ENCODE data around the gene JAKMIP2. TPM values are rescaled to one million over a fixed set of nuclear protein-coding genes. Genes with fewer than 3 reads are reported as not detected.
"Not testable (repeated sequence)": the region's sequence is repeated elsewhere in the genome, so short reads cannot be mapped to it uniquely, and the experiment has no call there.

JAKMIP2 gene
- total RNA-seq, 1 donor from 2014 or later, result not detected

- no peak for FAIRE-seq
- TF ChIP-seq, protein P1, sequence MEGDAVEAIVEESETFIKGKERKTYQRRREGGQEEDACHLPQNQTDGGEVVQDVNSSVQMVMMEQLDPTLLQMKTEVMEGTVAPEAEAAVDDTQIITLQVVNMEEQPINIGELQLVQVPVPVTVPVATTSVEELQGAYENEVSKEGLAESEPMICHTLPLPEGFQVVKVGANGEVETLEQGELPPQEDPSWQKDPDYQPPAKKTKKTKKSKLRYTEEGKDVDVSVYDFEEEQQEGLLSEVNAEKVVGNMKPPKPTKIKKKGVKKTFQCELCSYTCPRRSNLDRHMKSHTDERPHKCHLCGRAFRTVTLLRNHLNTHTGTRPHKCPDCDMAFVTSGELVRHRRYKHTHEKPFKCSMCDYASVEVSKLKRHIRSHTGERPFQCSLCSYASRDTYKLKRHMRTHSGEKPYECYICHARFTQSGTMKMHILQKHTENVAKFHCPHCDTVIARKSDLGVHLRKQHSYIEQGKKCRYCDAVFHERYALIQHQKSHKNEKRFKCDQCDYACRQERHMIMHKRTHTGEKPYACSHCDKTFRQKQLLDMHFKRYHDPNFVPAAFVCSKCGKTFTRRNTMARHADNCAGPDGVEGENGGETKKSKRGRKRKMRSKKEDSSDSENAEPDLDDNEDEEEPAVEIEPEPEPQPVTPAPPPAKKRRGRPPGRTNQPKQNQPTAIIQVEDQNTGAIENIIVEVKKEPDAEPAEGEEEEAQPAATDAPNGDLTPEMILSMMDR (IDR thresholded peaks at IDR 0.05; ENCODE audit: insufficient read depth, low read length, severe bottlenecking), result no peak
Observed at GRCh38 chr5:147586832-147587231, 195.7 kb downstream of the JAKMIP2 start.

DNA sequence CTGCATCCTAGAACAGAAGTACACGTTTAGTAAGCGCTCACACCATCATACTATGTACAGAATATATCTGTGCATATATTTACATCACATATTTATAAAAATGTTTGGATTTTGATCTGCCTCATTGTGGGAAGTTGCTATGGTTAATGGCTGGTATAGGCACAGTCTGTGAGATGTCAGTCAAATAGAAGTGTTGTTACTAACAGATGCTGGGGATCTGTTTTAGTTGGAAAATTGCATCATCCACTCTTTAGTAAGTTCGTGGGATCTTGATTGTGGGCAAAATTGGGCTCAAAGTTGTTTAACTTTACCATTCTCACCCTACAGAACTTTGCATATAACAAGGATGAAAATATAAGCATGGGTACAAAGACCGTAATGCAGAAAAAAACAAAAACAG, 196.3 kb downstream of the JAKMIP2 start:
- no peak for DNase-seq (ENCODE audit: low read depth)
- TF ChIP-seq, protein P1 (IDR thresholded peaks at IDR 0.05; ENCODE audit: insufficient read depth, low read length, severe bottlenecking), result no peak
- peaks cover 2% of the 10 kb centered on the region for H3K27me3 ChIP-seq (ENCODE audit: control insufficient read depth, insufficient read depth, low read length)
- FAIRE-seq, result no peak
- no peak overlapping the region for H3K4me3 ChIP-seq (ENCODE audit: low read depth, low read length)
- no peaks in the 10 kb centered on the region for H3K36me3 ChIP-seq (ENCODE audit: control insufficient read depth, insufficient read depth, low read length)

More at GRCh38 chr5:147586832-147587231, 195.7 kb downstream of the JAKMIP2 start:
- DNase-seq (ENCODE audit: low read depth), result no peak
- Histone ChIP-seq H3K36me3 (ENCODE audit: control insufficient read depth, insufficient read depth, low read length) (no peaks in the 10 kb centered on the region), H3K27me3 (ENCODE audit: control insufficient read depth, insufficient read depth, low read length) (peaks cover 2% of the 10 kb centered on the region), H3K4me3 (ENCODE audit: low read depth, low read length) (no peak overlapping the region)

DNA sequence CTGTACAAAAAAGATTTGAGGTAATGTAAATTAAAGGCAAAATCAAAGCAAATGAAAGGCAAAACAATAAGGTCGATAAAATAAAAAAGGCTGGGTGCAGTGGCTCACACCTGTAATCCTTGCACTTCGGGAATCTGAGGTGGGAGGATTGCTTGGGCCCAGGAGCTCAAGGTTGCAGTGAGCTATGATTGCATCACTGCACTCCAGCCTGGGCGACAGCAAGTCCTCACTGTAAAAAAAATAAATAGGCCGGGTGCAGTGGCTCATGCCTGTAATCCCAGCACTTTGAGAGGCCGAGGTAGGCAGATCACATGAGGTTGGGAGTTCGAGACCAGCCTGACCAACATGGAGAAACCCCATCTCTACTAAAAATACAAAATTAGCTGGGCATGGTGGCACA, 200.3 kb downstream of the JAKMIP2 start:
- FAIRE-seq; H3K27me3 ChIP-seq (ENCODE audit: control insufficient read depth, insufficient read depth, low read length); DNase-seq (ENCODE audit: low read depth); H3K4me3 ChIP-seq (ENCODE audit: low read depth, low read length); H3K36me3 ChIP-seq (ENCODE audit: control insufficient read depth, insufficient read depth, low read length): not testable (repeated sequence)

DNA sequence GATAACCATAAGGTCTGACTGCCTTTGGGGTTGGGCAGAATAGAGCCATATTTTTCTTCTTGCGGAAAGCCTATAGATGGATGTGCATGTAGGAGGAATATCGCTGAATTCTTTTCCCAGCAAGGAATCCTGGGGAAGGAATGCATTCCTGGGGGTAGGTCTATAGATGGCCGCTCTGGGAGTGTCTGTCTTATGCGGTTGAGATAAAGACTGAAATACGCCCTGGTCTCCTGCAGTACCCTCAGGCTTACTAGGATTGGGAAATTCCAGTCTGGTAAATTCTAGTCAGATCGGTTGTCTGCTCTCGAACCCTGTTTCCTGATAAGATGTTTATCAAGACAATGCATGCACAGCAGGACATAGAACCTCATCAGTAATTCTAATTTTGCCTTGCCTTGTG, 202.1 kb downstream of the JAKMIP2 start:
- H3K4me3 ChIP-seq (ENCODE audit: low read depth, low read length); H3K27me3 ChIP-seq (ENCODE audit: control insufficient read depth, insufficient read depth, low read length); DNase-seq (ENCODE audit: low read depth); FAIRE-seq; H3K36me3 ChIP-seq (ENCODE audit: control insufficient read depth, insufficient read depth, low read length): not testable (repeated sequence)

- no peaks in the 10 kb centered on the region for H3K27me3 ChIP-seq (ENCODE audit: control insufficient read depth, insufficient read depth, low read length)
- FAIRE-seq, result no peak
Observed at GRCh38 chr5:147578228-147579024, 204.1 kb downstream of the JAKMIP2 start.

DNA sequence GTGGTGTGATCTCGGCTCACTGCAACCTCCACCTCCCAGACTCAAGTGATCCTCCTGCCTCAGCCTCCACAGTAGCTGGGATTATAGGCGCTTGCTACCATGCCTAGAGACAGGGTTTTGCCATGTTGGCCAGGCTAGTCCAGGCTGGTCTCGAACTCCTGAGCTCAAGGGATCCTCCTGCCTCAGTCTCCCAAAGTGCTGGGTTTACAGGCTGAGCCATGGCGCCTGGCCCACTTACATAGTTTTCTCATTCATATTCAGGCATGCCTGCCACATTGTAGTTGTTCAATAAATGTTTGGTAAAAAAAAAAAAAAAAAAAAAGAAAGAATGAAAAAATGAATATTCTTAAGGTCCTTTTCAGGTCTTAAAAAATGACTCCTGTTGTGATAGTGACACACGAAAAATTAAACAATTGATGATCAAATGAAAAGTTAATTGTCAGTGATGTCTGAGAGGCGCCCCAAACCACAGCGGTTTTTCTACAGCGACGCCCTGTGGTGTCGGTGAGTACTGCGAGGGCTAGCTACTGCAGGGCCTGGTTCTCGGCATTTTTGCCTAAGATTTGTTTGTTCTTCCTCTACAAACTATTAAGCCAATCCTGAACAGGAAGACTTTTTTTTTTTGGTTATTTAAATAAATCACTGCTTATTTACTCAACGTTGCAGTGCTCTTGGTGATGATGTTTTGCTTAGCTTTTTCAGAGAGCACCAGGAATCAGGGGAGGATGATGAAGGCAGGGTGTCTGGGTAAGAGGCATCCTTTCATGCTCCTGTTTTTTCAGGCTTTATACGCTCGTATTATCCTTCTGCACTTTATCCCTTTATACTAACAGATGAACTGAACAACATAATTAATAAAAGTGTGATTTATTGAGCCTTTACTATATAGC, 205.6 kb downstream of the JAKMIP2 start:
- H3K36me3 ChIP-seq (ENCODE audit: control insufficient read depth, insufficient read depth, low read length), result no peaks in the 10 kb centered on the region
- DNase-seq (ENCODE audit: low read depth), result peak; percentile 23
- FAIRE-seq, result no peak
- H3K4me3 ChIP-seq (ENCODE audit: low read depth, low read length), result no peak overlapping the region
- H3K27me3 ChIP-seq (ENCODE audit: control insufficient read depth, insufficient read depth, low read length), result no peaks in the 10 kb centered on the region
- TF ChIP-seq, protein P1 (IDR thresholded peaks at IDR 0.05; ENCODE audit: insufficient read depth, low read length, severe bottlenecking), result peak; percentile 86

More at GRCh38 chr5:147578228-147579024, 204.1 kb downstream of the JAKMIP2 start:
- TF ChIP-seq, protein P1 (IDR thresholded peaks at IDR 0.05; ENCODE audit: insufficient read depth, low read length, severe bottlenecking), result peak; percentile 46
- H3K4me3 ChIP-seq (ENCODE audit: low read depth, low read length), result no peak overlapping the region
- peak; percentile 59 for DNase-seq (ENCODE audit: low read depth)
- H3K36me3 ChIP-seq (ENCODE audit: control insufficient read depth, insufficient read depth, low read length), result no peaks in the 10 kb centered on the region

Measured in bronchial epithelial cell (primary cell).